GM12878 (cell line): ENCODE results near the gene TMCC2. TPM values are rescaled to one million over a fixed set of nuclear protein-coding genes. Genes with fewer than 3 reads are reported as not detected.

Experiments used
- CBFB ChIP-seq: IDR thresholded peaks from 2 replicates; pipeline ENCODE4 v1.6.1; 2016; ENCODE audit warnings: antibody characterized with exemption, low read depth
- CBX3 ChIP-seq: fragments of 200-600 bp; sonication (generic); IDR thresholded peaks from 2 replicates; pipeline ENCODE4 v1.6.1; 2016; ENCODE audit warnings: low read depth, borderline replicate concordance
- CREB1 ChIP-seq: IDR thresholded peaks from 2 replicates; pipeline ENCODE4 v1.6.1; 2012; ENCODE audit warnings: low read depth, mild to moderate bottlenecking, inconsistent platforms
- ETV6 ChIP-seq, 2 experiments: fragments of 450-650 bp in 1 of 2; IDR thresholded peaks in 1 of 2; conservative IDR thresholded peaks in 1 of 2; 2 replicates each; pipeline ENCODE4 v1.6.1; 2014; ENCODE audit warnings: antibody characterized with exemption in 1 of 2, borderline replicate concordance in 1 of 2, low read depth in 1 of 2, mild to moderate bottlenecking in 1 of 2, moderate library complexity in 1 of 2
- EZH2 ChIP-seq: IDR thresholded peaks from 2 replicates; pipeline ENCODE4 v1.6.1; 2012; ENCODE audit warnings: low read depth, mild to moderate bottlenecking, control low read depth, inconsistent platforms, low read length, borderline replicate concordance; ENCODE audit not compliant: control insufficient read depth
- FOXM1 ChIP-seq: IDR thresholded peaks from 2 replicates; pipeline ENCODE4 v1.6.1; 2012; ENCODE audit warnings: low read depth, mild to moderate bottlenecking, inconsistent platforms, low read length, moderate library complexity
- MYB ChIP-seq: fragments of 150-350 bp; IDR thresholded peaks from 2 replicates; pipeline ENCODE4 v1.6.1; 2014; ENCODE audit warnings: mild to moderate bottlenecking, low read depth, low read length, borderline replicate concordance
- POLR2A ChIP-seq: IDR thresholded peaks from 2 replicates; pipeline ENCODE4 v1.6.1; 2011; ENCODE audit warnings: low read depth, mild to moderate bottlenecking, low read length
- RUNX3 ChIP-seq: IDR thresholded peaks from 2 replicates; pipeline ENCODE4 v1.6.1; 2012; ENCODE audit warnings: low read length, inconsistent platforms
- SMAD5 ChIP-seq: IDR thresholded peaks from 2 replicates; pipeline ENCODE4 v1.6.1; 2016; ENCODE audit warnings: antibody characterized with exemption, low read depth
- SMC3 ChIP-seq: IDR thresholded peaks from 2 replicates; pipeline ENCODE4 v1.6.1; 2011; ENCODE audit warnings: low read length, improper control_type of control experiment, borderline replicate concordance
- SPI1 ChIP-seq: IDR thresholded peaks from 2 replicates; pipeline ENCODE4 v1.6.1; 2011; ENCODE audit warnings: low read depth, mild to moderate bottlenecking, low read length, moderate library complexity, borderline replicate concordance; ENCODE audit not compliant: insufficient read depth
- SREBF2 ChIP-seq: IDR thresholded peaks from 2 replicates; pipeline ENCODE4 v1.6.1; 2012; ENCODE audit warnings: mild to moderate bottlenecking, low read length
- TCF3 ChIP-seq: IDR thresholded peaks from 2 replicates; pipeline ENCODE4 v1.6.1; 2012; ENCODE audit warnings: low read depth, mild to moderate bottlenecking, low read length, borderline replicate concordance; ENCODE audit not compliant: insufficient read depth
- ZBTB33 ChIP-seq: fragments of 450-650 bp; IDR thresholded peaks from 2 replicates; pipeline ENCODE4 v1.6.1; 2017; ENCODE audit warnings: mild to moderate bottlenecking
- ZNF274 ChIP-seq: IDR thresholded peaks from one replicate; pipeline ENCODE4 v1.8.0; 2011; ENCODE audit not compliant: insufficient read length, insufficient read depth
- polyA plus RNA-seq, 11 experiments: library from polyadenylated mRNA; depleted of rRNA in 4 of 11; unstranded in 6 of 11; stranded (reverse) in 5 of 11; fragments of >200 nt; fragmentation: Nextera tagmentation in 4 of 11; fragmentation: Illumina TruSeq in 1 of 11; extraction: Ambion mirVana in 4 of 11; extraction: Trizol in 1 of 11; gene quantifications; 1 replicate in 1 of 11; 2 replicates in 10 of 11; pipeline versions ENCODE4 v1.2.1 to v1.2.3, GENCODE V29; 2011 to 2016; ENCODE audit warnings: inconsistent platforms in 2 of 11, missing spikeins in 2 of 11, low read depth in 1 of 11
- total RNA-seq, 4 experiments: library from RNA; depleted of rRNA in 3 of 4; stranded (reverse); fragments of >200 nt in 3 of 4; fragmentation: Illumina TruSeq in 1 of 4; extraction: Trizol in 1 of 4; gene quantifications; 2 replicates each; pipeline versions ENCODE4 v1.2.1 to v1.2.3, GENCODE V29; 2013 to 2021
- TF ChIP-seq, protein P1 (sequence below): fragments of 450-650 bp; IDR thresholded peaks from 2 replicates; pipeline ENCODE4 v1.6.1; 2016; ENCODE audit warnings: mild to moderate bottlenecking
- TF ChIP-seq, protein P2 (sequence below): fragments of 450-650 bp; IDR thresholded peaks from 2 replicates; pipeline ENCODE4 v1.6.1; 2016; ENCODE audit warnings: mild to moderate bottlenecking
- TF ChIP-seq, protein P3 (sequence below): fragments of 450-650 bp; IDR thresholded peaks from 2 replicates; pipeline ENCODE4 v1.6.1; 2018; ENCODE audit warnings: borderline replicate concordance, mild to moderate bottlenecking; ENCODE audit not compliant: partially characterized antibody
- TF ChIP-seq, protein P4 (sequence below): IDR thresholded peaks from 2 replicates; pipeline ENCODE4 v1.6.1; 2011; ENCODE audit warnings: low read depth, low read length, improper control_type of control experiment, borderline replicate concordance
- TF ChIP-seq, protein P5 (sequence below): IDR thresholded peaks from 2 replicates; pipeline ENCODE4 v1.6.1; 2011; ENCODE audit warnings: low read depth, mild to moderate bottlenecking, low read length, moderate library complexity, borderline replicate concordance; ENCODE audit errors: extremely low read depth

TMCC2 gene
- total and polyA plus RNA-seq, 10 of the 15 experiments (the other 5 are each of a cell fraction or from before 2014, with no cell fraction given), result 0.06 to 2.3 (median 0.76) TPM

DNA sequence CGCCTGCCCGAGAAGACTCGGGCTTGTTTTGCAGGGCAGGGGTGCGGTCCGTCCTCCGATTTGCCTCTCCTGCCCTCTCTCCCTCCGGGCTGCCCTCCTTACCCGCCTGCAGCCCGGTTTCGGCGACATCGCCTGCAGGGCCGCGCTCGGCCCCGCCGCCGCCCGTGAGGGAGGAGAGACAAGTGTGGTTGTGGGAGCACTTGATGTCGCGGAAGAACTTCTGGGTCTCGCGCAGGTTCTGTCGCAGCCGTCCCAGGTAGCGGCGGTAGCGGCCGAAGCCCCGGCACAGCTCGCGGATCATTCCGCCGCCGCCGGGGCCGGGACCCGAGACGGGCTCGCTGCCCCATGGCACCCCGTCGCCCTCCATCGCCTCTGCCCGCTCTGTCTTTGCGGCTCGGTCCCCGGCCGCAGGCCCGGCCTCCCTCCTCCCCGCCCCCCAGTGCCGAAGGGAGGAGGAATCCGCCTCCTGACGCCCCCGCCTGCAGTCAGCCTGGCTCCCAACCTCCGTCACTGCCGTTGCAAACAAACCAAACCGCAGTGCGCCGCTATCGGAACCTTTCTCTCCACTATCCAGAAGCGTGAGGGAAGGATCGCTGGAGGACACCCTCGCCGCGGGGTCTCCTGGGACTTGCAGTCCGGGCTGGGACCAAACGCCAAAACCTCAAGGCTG, 16.4 kb upstream of the TMCC2 start, which contains the start of gene DSTYK (continued):
- TF ChIP-seq ZBTB33, result 0 out of 2 replicates have a peak, but pooled peaks have one; percentile 15
- TF ChIP-seq, protein P1, sequence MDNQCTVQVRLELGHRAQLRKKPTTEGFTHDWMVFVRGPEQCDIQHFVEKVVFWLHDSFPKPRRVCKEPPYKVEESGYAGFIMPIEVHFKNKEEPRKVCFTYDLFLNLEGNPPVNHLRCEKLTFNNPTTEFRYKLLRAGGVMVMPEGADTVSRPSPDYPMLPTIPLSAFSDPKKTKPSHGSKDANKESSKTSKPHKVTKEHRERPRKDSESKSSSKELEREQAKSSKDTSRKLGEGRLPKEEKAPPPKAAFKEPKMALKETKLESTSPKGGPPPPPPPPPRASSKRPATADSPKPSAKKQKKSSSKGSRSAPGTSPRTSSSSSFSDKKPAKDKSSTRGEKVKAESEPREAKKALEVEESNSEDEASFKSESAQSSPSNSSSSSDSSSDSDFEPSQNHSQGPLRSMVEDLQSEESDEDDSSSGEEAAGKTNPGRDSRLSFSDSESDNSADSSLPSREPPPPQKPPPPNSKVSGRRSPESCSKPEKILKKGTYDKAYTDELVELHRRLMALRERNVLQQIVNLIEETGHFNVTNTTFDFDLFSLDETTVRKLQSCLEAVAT, result peak; percentile 91
- TF ChIP-seq SREBF2, result 0 out of 2 replicates have a peak, but pooled peaks have one; percentile 29
- TF ChIP-seq SMC3, result peak; percentile 20; the same call in 1 of the 2 replicates
- peak; percentile 64; the same call in 1 of the 2 replicates for TF ChIP-seq FOXM1
- no peak for TF ChIP-seq MYB
- TF ChIP-seq, protein P2, sequence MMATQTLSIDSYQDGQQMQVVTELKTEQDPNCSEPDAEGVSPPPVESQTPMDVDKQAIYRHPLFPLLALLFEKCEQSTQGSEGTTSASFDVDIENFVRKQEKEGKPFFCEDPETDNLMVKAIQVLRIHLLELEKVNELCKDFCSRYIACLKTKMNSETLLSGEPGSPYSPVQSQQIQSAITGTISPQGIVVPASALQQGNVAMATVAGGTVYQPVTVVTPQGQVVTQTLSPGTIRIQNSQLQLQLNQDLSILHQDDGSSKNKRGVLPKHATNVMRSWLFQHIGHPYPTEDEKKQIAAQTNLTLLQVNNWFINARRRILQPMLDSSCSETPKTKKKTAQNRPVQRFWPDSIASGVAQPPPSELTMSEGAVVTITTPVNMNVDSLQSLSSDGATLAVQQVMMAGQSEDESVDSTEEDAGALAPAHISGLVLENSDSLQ, result no peak; the same call in 1 of the 2 replicates
- TF ChIP-seq TCF3, result peak; percentile 53
- peak; percentile 91 for TF ChIP-seq POLR2A
- TF ChIP-seq ZNF274, result no peak
- TF ChIP-seq SMAD5, result no peak; the same call in 1 of the 2 replicates
- peak in 1 of 2 experiments; percentile 77; a peak in 2 of 4 replicates for TF ChIP-seq ETV6 (conservative IDR thresholded peaks at IDR 0.05 in 1 of 2, IDR thresholded peaks at IDR 0.05 in 1 of 2; ENCODE audit: borderline replicate concordance in 1 of 2, low read depth in 1 of 2)
- TF ChIP-seq, protein P3, sequence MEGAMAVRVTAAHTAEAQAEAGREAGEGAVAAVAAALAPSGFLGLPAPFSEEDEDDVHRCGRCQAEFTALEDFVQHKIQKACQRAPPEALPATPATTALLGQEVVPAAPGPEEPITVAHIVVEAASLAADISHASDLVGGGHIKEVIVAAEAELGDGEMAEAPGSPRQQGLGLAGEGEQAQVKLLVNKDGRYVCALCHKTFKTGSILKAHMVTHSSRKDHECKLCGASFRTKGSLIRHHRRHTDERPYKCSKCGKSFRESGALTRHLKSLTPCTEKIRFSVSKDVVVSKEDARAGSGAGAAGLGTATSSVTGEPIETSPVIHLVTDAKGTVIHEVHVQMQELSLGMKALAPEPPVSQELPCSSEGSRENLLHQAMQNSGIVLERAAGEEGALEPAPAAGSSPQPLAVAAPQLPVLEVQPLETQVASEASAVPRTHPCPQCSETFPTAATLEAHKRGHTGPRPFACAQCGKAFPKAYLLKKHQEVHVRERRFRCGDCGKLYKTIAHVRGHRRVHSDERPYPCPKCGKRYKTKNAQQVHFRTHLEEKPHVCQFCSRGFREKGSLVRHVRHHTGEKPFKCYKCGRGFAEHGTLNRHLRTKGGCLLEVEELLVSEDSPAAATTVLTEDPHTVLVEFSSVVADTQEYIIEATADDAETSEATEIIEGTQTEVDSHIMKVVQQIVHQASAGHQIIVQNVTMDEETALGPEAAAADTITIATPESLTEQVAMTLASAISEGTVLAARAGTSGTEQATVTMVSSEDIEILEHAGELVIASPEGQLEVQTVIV, result no peak
- TF ChIP-seq, protein P4, sequence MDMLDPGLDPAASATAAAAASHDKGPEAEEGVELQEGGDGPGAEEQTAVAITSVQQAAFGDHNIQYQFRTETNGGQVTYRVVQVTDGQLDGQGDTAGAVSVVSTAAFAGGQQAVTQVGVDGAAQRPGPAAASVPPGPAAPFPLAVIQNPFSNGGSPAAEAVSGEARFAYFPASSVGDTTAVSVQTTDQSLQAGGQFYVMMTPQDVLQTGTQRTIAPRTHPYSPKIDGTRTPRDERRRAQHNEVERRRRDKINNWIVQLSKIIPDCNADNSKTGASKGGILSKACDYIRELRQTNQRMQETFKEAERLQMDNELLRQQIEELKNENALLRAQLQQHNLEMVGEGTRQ, result no peak
- TF ChIP-seq RUNX3, result peak; percentile 100
- TF ChIP-seq SPI1, result no peak; the same call in 1 of the 2 replicates
- TF ChIP-seq EZH2, result 0 out of 2 replicates have a peak, but pooled peaks have one; percentile 64
- TF ChIP-seq, protein P5, sequence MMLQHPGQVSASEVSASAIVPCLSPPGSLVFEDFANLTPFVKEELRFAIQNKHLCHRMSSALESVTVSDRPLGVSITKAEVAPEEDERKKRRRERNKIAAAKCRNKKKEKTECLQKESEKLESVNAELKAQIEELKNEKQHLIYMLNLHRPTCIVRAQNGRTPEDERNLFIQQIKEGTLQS, result no peak
- TF ChIP-seq CBX3, result no peak
- peak; percentile 90 for TF ChIP-seq CREB1
- peak; percentile 98 for TF ChIP-seq CBFB
